Measurements from ENCODE around the gene TUBA4B. TPM values are rescaled to one million over a fixed set of nuclear protein-coding genes. Genes with fewer than 3 reads are reported as not detected.

Gene TUBA4B
- 1 to 10 TPM in 1 of 6 experiments, under 1 TPM in 3, not detected in 2; 0.27 to 2.0 (median 0.57) TPM for total RNA-seq
- long read RNA-seq: 0 reads

DNA sequence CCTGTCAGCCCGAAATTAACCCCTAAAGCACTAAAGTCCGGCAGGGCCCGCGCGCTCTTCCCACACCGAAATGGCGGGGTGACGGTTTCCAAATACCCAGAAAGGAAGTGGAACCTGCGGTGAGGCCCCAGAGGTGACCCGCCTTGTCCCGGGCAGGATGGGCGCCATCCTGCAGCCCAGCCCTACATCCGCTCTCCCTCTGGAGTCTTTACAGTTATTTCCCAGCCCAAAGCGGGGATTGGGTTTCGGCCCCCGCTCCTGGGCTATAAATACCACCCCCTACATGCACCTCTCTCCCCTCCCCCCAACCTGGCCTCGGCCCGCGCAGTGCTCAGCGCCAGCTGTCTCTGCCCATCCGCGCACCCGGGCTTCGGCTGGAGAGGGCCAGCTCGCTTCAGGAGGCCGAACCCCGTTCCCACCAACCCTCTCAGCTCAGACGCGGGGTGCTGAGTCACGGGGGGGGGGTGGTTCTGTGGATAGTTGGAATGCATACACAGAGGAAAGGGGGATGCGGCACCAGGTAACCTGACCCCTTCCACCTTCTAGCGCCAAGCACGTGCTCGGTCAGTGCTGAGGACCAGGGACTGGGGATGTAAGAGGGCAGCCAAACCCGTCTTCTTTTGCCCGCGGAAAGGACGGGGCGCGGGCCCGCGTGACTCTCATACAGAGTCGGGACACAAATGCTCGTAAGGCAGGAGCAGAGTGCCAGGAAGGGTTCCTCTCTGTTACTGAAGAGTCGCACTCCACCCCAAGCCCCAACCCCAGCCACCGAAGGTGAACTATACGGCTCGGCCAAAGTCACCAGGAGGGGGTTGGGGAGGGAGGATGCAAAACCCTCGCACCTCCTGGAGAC, at the start of gene TUBA4B:
TSS of gene TUBA4B (plus strand) at position 344 of the 853 bp plus-strand sequence. CDS start at position 509, 165 bp downstream.
- Histone ChIP-seq H3K36me3 (peaks cover 0 to 3% (median 0%) of the 10 kb centered on the region in 4 donors), H3K4me1 (peaks cover 0 to 33% (median 17%) of the 10 kb centered on the region in 4 donors), H3K4me3 (peak within 1 kb of the TSS; percentile 56 to 69 (median 67)), H3K9me3 (no peaks in the 10 kb centered on the region), H3K27me3 (no peaks in the 10 kb centered on the region), H3K27ac (peak within 1 kb of the TSS; percentile 61 to 79 (median 63))
- intact Hi-C loops (cut with DNase I): no loop called here
- TF ChIP-seq POLR2A (IDR thresholded peaks at IDR 0.05): no peak
- TF ChIP-seq, protein P1, sequence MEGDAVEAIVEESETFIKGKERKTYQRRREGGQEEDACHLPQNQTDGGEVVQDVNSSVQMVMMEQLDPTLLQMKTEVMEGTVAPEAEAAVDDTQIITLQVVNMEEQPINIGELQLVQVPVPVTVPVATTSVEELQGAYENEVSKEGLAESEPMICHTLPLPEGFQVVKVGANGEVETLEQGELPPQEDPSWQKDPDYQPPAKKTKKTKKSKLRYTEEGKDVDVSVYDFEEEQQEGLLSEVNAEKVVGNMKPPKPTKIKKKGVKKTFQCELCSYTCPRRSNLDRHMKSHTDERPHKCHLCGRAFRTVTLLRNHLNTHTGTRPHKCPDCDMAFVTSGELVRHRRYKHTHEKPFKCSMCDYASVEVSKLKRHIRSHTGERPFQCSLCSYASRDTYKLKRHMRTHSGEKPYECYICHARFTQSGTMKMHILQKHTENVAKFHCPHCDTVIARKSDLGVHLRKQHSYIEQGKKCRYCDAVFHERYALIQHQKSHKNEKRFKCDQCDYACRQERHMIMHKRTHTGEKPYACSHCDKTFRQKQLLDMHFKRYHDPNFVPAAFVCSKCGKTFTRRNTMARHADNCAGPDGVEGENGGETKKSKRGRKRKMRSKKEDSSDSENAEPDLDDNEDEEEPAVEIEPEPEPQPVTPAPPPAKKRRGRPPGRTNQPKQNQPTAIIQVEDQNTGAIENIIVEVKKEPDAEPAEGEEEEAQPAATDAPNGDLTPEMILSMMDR (IDR thresholded peaks at IDR 0.05): no peak
- 12% methylated on average over 29 of the region's 49 CpGs for WGBS (ENCODE audit: insufficient coverage, low coverage, low lambda C conversion rate, missing lambda C conversion rate)
- ATAC-seq (peak; percentile 1 to 7 (median 3)), DNase-seq (peak in 2 of 3 donors; percentile 44 to 64)

DNA sequence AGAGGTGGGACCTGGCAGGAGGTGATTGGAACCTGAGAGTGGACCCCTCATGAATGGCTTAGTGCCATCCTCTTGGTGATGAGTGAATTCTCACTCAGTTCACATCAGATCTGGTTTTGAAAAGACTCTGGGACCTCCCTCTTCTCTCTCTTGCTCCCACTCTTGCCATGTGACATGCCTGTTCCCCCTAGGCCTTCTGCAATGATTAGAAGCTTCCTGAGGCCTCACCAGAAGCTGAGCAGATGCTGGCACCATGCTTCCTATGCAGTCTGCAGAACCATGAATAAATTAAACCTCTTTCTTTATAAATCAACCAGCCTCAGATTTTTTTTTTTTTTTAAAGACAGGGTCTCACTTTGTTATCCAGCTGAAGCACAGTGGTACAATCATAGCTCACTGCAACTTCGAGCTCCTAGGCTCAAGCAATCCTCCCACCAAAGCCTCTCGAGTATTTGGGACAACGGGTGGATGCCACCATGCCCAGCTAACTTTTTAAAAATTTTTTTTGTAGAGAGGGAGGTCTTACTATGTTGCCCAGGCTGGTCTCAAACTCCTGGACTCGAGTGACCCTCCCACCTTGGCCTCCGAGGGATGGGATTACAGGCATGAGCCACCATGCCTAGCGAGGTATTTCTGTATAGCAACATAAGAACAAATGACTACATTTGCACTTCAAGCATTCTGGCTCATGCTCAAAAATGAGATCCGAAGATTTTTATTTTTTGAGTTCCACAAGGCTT, 48.4 kb upstream of the TUBA4B start:
- peaks cover 0 to 24% (median 8%) of the 10 kb centered on the region in 4 donors for H3K4me1 ChIP-seq
- intact Hi-C loops (cut with DNase I): loop anchor here in 1 of 2 donors (5.0 kb wide), 1 partner anchor 32 kb away; the partner anchor contains the start of gene SLC23A3
- TF ChIP-seq, protein P1 (IDR thresholded peaks at IDR 0.05): no peak
- no peak for TF ChIP-seq POLR2A (IDR thresholded peaks at IDR 0.05)
- ATAC-seq: no peak
- no peaks in the 10 kb centered on the region for H3K27me3 ChIP-seq
- WGBS (ENCODE audit: insufficient coverage, low coverage, low lambda C conversion rate, missing lambda C conversion rate): 93% methylated on average over 7 of the region's 7 CpGs
- DNase-seq: peak in 1 of 3 donors; percentile 34
- no peak overlapping the region for H3K27ac ChIP-seq
- H3K4me3 ChIP-seq: no peak overlapping the region
- H3K9me3 ChIP-seq: no peaks in the 10 kb centered on the region
- peaks cover 0 to 10% (median 5%) of the 10 kb centered on the region in 4 donors for H3K36me3 ChIP-seq

DNA sequence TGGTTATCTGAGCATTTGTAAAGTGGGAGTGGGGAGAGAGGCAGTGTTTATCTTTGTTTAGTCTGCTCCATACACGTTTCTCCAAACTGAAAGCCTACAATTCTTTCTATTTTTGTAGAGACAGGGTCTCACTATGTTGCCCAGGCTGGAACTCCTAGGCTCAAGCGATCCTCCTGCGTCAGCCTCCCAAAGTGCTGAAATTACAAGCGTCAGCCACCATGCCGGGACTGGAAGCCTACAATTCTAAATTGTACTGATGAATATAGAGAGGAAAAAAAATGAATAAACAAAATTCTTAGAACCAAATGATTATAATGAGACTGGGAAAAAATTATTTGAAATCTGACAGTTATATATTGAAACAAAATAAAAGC, 47.9 kb upstream of the TUBA4B start:
- WGBS (ENCODE audit: insufficient coverage, low coverage, low lambda C conversion rate, missing lambda C conversion rate): 89% methylated on average over 5 of the region's 5 CpGs
- H3K9me3 ChIP-seq: no peaks in the 10 kb centered on the region
- H3K27me3 ChIP-seq: no peaks in the 10 kb centered on the region
- H3K4me1 ChIP-seq: peaks cover 0 to 24% (median 8%) of the 10 kb centered on the region in 4 donors
- ATAC-seq (no peak), DNase-seq (no peak)
- TF ChIP-seq POLR2A (IDR thresholded peaks at IDR 0.05): no peak
- TF ChIP-seq, protein P1 (IDR thresholded peaks at IDR 0.05): no peak
- H3K36me3 ChIP-seq: peaks cover 0 to 16% (median 5%) of the 10 kb centered on the region in 4 donors
- intact Hi-C loops (cut with DNase I): loop anchor here in 1 of 2 donors (5.0 kb wide), 1 partner anchor 33 kb away; the partner anchor contains the start of gene SLC23A3
- no peak overlapping the region for H3K27ac ChIP-seq
- no peak overlapping the region for H3K4me3 ChIP-seq

DNA sequence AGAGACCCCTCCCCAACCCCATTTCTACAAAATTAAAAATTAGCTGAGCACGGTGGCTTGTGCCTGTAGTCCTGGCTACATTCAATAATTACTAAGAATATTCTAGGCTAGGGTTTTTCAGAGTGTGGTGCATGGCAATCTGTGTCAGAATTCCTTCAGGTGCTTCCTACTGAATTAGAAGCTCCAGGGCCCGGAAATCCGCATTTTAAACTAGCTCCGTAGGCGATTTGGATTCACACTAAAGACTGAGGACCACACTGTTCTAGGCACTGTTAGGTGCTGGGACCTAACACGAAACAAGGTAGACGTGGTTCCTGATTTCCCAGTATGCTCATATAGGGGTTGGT, 47.1 kb upstream of the TUBA4B start:
- Histone ChIP-seq H3K9me3 (no peaks in the 10 kb centered on the region), H3K36me3 (peaks cover 0 to 24% (median 5%) of the 10 kb centered on the region in 4 donors), H3K4me3 (peak overlapping the region; percentile 60 to 84 (median 82)), H3K27ac (peak overlapping the region; percentile 80 to 95 (median 93)), H3K4me1 (peaks cover 0 to 24% (median 8%) of the 10 kb centered on the region in 4 donors), H3K27me3 (no peaks in the 10 kb centered on the region)
- ATAC-seq (no peak), DNase-seq (peak in 1 of 3 donors; percentile 43)
- intact Hi-C loops (cut with DNase I): loop anchor here in 1 of 2 donors (5.0 kb wide), 1 partner anchor 34 kb away; the partner anchor contains the start of gene SLC23A3
- TF ChIP-seq, protein P1 (IDR thresholded peaks at IDR 0.05): no peak
- no peak for TF ChIP-seq POLR2A (IDR thresholded peaks at IDR 0.05)
- WGBS (ENCODE audit: insufficient coverage, low coverage, low lambda C conversion rate, missing lambda C conversion rate): 7% methylated on average over 6 of the region's 7 CpGs
